Measurements from ENCODE around the gene EXOSC1.
A peak's percentile ranks its signal among the peaks of the same experiment; 100 is the strongest.
"Not testable (repeated sequence)": the region's sequence is repeated elsewhere in the genome, so short reads cannot be mapped to it uniquely, and the experiment has no call there.

The EXOSC1 gene

DNA sequence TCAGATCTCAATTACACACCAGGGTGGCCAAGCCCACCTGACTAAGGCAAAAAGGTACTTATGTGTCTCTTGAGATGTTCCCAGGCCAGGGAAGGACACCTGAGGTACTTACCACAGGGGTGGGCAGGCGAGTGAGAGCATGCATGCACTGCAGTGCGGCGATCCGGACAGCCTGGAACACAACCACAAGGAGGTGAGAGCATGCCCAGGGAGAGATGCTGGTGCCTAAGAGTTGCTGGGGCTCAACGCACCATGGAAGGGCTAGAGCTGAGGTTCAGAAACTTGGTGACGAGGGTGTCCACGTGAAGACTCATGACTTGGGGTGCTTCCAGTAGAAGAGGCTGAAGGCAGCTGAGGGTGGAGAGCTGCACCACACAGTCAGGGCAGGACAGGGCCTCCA is 13.3 kb upstream of the EXOSC1 start:
- DNase-seq (ENCODE audit: low spot score), result no peak

DNA sequence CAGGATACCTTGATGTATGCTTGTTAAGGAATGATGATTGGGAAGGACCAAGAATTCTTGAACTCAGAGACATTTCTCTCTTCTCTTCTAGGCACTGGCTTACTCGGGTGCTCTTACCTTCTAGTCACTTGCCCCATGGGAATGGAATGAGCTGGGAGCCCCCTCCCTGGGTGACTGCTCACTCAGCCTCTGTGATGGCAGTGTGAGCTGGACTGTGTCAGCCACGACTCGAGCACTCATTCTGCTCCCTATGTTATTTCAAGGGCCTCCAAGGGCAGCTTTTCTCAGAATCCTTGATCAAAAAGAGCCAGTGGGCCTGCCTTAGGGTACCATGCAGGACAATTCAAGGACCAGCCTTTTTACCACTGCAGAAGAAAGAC is 10.9 kb upstream of the EXOSC1 start:
- no peak for DNase-seq (ENCODE audit: low spot score)

DNA sequence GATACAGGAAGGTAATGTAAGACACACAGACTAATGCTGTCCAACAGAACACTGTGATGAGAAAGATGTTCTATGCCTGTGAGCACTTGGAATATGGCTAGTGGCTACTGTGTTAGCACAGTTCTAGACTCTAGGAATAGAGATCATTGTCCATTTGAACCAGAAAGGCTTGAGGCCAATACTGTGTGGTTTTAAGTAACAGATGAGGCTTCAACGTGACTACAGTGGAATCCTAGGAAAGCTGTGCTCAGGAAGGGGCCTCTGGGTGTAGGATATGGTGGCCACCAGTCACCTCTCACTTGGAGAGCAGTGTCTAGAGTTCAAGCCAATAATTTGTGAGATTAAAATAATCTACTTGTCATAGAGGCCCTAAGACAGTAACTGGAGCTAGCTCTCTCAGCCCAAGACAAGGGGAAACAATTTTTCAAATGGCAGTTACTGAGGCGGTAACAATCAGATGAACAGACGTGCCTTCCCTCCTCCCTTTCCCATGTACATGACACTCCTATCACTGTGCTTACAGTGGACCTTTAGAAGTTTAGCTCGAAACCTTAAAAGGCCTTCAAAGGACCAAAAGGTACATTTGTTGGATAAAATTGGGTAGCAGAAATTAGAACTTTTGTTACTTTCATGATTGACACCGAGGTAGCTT is 10.4 kb upstream of the EXOSC1 start:
- DNase-seq (ENCODE audit: low spot score), result no peak

DNA sequence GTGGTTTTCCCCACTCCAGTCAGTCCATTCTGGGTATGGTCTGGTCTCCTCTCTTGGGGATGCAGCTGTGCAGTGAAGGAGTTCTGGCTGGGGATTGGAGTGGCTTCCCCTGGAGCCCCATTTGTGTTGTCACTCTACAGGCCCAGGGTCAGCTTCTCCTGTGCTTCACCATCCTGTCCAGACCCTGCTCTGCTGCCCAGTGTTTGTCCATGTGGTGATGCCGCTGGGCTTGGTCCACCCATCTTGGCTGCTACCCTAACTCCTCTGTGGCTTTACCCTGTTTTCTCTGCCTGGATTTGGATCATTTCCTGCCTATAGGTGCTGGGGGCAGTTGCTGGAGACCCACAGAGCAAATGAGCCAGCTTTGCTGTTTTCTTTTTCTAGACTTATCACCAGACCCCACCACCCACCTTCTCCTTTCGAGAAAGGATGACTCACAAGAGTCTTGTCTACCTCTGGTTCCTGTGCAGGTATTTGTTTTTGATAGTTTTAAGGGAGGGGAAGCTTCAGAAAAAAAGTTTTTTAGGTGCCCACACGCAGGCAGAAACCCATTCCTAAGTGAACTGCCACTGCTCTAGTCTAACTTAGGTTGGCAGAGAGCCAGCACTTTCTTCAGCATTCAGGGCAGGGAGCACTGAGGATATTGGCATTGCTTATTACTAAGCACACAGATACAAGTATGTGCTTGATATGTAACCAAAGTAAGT is 8.7 kb upstream of the EXOSC1 start:
- DNase-seq (ENCODE audit: low spot score), result no peak

DNA sequence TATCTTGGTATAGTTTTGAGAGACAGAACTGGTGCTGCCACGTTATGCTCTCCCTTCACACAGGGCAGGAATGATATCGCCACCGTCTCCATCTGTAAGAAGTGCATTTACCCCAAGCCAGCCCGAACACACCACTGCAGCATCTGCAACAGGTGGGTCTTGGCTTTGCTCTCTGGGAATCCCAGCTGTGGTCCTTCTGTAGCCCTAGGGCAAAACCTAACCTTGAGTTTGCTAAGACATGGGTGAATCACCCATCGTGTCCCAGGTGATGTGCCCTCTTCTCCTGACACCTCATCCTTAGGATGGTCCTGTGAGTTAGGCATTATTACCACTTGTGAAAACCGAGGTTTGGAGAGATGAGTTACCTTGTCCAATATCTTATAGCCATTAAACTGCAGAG is 6.5 kb upstream of the EXOSC1 start:
- DNase-seq (ENCODE audit: low spot score), result no peak

DNA sequence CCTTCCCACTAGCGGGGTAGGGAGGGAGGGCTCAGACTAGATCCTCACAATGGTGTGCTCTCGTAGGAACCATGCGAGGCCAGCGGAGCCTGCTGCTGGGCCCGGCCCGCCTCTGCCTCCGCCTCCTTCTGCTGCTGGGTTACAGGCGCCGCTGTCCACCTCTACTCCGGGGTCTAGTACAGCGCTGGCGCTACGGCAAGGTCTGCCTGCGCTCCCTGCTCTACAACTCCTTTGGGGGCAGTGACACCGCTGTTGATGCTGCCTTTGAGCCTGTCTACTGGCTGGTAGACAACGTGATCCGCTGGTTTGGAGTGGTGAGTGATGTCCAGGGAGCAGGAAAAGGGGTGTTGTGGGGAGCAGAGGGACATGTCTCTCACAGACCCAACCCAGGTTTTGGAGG is 5.8 kb upstream of the EXOSC1 start:
- no peak for DNase-seq (ENCODE audit: low spot score)

DNA sequence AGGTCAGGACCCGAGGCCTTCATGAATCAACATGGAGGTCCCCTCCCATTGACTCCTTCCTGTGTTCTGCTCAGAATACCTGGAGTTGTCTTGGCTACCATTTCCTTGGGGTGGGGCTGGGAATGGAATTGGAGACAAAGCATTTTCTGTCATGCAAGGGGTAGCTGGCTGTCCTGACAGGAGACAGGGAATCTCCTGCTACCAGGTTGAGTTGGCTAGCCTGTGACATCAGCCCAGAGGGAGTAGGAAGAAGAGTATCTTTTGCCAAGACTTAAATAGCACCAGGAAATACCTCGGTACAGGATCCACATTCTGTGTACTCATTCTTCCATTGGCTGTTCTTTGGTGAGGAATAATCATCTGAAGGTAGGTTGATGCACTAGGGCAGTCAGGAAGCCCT is 5.0 kb upstream of the EXOSC1 start:
- no peak for DNase-seq (ENCODE audit: low spot score)

DNA sequence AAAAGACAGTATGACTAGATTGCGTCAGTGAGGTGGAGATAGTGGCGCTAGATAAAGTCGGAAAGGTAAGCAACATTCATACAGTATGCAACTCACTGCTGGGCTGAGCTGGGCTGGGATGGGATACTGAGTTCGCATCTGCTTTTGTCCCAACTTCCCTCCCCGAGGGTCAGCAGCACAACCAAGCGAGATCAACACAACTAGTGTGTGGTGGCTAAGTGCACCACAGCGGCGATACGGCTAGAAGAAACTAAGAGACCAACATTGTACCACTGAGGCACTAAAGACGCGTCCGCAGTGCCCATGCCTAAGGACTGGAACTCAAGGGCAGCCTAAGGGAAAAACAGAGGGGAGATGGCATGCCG is 467 bp downstream of the EXOSC1 start:
- no peak for DNase-seq (ENCODE audit: low spot score)

DNA sequence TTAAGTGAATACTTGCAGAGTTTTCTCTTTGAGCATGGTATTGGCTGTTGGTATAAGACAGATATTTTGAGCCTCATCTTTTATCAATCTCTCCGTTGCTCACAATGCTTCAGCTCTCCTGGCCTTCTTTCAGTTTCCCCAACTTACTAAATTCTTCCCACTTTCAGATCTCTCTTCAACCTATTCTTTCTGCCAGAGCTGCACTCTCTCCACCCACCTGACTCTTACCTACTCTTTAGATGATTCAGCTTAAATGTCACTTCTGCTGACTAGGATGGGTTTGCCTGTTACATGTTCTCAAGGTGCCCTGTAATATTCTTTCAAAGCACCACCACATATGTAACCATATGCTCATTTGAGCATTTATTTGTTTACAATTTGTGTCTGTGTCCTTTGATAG is 1.6 kb downstream of the EXOSC1 start:
- no peak for DNase-seq (ENCODE audit: low spot score)

DNA sequence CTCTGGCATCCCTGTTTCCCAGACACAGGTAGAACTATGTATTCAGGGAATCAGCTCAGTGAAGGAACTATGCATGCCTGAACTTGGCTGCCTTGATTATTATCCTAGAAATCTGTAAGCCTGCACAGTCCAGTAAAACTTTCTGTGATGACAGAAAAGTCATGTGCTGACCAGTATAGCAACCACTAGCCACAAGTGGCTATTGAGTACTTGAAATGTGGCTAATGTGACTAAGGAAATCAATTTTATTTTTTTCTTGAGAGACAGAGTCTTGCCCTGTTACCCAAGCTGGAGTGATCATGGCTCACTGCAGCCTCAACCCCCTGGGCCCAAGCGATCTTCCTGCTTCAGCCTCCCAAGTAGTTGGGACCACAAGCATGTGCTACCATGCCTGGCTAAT is 3.5 kb downstream of the EXOSC1 start:
- DNase-seq (ENCODE audit: low spot score), result no peak

DNA sequence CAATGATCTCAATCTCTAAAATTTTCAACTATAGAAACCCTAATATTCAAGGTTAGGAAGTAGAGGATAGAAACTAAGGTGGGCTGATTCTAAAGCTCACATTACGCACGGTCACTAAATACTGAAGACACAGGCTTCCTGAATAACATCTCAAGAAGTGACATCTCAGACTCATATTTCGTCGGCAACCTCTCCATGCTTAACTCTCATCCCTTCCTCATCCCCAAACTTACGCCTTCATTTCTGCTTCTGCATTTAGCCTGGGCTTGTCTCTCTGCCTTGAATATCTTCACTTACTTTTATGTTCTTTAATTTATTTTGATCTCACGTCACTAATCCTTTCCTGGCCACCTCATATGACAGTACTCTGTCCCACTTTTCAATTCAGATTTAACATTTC is 10.6 kb downstream of the EXOSC1 start:
- DNase-seq (ENCODE audit: low spot score), result no peak

DNA sequence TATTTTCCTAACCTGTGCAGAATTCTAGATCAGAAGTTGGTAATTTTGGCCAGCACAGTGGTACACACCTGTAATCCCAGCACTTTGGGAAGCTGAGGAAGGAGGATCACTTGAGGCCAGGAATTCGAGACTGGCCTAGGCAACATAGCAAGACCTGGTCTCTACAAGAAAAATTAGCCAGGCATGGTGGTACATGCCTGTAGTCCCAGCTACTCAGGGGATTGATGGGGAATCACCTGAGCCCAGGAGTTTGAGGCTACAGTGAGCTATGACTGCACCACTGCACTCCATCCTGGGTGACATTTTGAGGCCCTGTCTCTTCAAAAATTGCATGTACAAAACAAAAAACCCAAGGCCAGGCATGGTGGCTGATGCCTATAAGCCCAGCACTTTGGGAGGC is 11.2 kb downstream of the EXOSC1 start:
- DNase-seq (ENCODE audit: low spot score), result no peak

DNA sequence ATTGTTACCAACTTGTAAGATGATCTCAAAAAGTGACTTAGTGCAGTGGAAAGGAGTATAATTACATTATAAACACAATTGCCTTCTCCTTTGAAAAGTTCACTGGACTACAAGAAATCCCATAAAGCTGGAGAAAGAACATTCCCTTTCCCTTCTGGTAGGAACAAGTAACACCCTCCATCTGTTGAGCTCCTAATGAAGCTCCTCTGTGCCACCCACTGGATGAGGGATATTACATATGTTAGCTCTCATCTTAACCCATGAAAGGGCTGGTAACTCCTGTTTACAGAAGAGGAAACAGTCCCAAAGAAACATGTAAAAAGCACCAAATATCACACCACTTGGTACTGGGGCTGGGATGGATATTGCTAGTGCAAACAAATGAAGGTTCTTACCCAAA is 11.8 kb downstream of the EXOSC1 start:
- no peak for DNase-seq (ENCODE audit: low spot score)

DNA sequence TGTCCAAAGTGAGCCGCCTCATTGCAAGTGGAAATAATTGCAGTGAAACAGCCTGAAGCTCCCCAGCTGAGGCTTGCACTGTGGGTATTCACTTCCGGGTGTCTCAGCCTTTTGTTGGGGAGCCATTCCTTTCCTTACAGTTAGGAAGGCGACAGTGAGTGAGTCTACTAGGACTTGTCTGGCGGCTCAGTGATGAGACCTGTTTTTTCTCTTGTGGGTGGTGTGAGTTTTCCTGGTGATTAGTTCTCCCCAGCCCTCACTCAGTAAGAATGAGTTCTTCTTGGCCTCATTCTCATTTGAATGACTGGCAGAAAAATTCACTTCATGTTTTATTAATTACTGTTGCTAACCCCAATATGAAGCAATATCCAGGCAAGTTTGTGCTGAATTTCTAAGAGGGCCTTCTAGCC is 17.2 kb downstream of the EXOSC1 start:
- DNase-seq (ENCODE audit: low spot score), result peak; percentile 16

DNA sequence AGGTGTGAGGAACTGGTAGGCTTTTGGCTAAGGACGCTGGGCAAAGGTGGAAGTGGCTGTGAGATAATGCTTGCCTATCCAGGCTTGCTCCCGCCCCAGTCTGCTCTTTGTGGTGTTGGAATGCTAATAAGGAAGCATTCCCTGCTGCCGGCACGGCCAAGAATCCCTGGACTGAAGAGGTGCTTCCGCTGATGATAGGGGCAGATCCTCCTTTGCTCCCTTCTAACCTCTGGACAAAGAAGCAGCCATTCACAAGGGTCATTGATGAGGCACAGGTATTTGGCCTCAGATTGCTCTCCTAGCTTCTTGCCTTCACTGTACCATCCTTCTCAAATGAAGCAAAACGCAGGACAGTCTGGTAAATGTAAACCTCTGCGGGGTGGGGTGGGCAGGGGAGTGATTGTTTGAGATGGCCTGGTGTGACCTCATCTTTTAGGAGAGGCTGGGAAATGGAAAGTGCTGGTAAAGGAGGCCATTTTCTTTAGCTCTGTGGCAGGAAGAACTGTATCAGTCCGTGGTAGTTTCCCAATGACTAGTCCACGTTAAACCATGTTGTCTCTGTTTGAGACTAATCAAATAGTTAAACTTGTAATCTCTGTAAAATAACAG is 18.1 kb downstream of the EXOSC1 start:
- no peak for DNase-seq (ENCODE audit: low spot score)

DNA sequence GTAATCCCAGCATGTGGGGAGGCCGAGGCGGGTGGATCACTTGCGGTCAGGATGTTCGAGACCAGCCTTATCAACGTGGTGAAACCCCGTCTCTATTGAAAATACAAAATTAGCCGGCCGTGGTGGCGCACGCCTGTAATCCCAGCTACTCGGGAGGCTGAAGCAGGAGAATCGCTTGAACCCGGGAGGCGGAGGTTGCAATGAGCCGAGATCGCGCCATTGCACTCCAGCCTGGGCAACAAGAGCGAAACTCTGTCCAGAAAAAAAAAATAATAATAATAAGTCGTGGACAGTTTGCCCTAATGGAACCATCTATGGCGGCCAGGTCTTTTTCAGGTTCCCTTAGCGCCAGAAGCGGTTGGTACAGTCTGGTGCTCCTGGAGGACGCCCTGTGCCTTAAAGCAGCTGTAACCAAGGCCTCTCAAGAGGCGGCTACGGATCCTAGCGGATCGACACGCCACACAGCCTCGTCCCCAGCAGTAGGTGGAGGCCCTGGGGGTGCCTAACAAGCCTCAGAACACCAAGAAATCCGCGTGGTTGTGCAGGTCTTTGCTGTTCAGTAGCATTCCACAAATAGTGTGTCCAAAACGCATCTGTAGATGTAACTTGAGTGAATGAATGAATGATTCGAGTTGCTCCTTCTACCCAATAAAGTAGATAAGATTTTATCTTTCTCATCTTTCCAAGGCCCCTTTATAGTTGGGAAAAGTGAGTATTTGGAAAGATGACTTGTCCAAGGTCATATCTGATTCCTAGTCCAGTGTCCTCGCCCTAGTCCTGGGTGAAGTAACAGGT is 18.8 kb downstream of the EXOSC1 start:
- peak; percentile 34 for DNase-seq (ENCODE audit: low spot score)

DNA sequence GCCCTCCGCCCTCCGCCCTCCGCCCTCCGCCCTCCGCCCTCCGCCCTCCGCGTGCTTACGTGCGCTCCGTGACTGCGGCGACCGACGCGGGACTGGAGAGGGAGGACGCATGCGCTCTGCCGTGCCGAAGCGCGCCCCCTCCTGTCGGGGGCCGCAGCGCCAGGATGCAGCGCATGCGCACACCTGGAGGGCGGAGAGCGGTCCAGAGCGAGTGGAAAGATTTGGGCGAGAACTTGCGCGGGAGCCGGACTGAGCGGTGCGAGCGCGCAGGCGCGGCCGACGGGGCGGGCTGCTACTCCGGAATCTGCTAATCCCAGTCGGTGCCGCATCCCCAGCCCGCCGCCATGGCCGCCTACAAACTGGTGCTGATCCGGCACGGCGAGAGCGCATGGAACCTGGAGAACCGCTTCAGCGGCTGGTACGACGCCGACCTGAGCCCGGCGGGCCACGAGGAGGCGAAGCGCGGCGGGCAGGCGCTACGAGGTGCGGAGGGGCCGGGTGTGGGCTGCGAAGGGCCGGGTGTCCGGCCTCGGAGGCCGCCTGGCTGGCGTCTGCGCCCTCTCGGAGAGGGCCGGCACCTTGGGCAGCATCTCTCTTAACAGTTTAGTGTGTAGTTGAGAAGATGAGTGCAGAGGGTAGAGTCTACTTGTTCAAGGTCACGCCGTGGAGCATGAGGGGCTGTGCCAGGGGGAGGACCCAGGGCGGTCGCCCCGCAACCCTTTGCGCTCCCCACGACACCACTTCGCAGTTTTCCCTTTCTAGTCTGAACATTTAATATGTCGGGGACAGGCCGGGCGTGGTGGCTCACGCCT is 19.6 kb downstream of the EXOSC1 start, which contains the start of gene PGAM1:
Gene PGAM1 (plus strand): TSS at position 228 of the 812 bp plus-strand sequence. CDS start 117 bp downstream, at position 345.
- DNase-seq (ENCODE audit: low spot score), result peak; percentile 96

DNA sequence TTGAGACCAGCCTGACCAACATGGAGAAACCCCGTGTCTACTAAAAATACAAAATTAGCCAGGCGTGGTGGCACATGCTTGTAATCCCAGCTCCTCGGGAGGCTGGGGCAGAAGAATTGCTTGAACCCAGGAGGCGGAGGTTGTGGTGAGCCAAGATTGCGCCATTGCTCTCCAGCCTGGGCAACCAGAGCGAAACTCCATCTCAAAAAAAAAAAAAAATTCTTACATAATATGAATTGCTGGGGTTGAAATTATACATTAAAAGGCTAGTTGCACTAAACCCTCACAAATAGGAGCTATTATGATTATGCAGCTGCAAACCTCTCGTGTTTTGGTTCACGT is 22.1 kb downstream of the EXOSC1 start:
- DNase-seq (ENCODE audit: low spot score), result not testable (repeated sequence)

DNA sequence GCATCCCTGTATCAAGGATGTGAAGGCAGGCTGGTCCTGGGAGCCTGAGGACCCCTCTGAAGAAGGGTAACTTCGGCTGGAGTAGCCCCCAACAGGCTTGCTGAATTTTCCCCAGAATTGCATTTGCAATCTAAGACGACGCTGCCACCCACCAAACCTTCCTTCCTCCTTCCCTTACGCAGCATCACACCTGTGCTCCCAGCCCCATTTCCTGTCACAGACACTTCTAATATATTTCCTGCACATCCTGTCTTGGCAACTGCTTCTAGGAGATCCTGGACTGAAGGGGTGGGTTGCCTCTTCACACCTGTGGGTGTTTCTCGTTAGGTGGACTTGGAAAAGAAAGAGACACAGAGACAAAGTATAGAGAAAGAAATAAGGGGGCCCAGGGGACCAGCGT is 29.2 kb downstream of the EXOSC1 start:
- no peak for DNase-seq (ENCODE audit: low spot score)

DNA sequence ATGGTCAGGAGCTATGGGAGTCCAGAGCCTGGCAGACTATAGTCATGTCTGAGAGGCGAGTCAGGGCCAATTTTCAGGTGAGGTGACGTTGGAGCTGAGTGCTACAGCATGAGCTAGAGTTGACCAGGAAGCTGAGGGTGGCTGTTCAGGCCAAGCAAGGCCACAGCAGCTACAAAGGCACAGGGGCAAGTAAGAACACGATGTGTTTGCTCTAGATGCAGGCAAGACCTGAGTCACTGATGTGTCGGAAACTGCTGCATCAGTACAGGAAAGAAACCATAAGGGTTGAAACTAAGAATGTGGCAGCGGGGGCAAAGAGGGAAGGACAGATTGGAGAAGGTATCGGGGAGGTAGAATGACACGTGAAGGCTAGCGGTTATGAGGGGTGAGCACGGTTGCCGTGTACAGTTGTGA is 32.9 kb downstream of the EXOSC1 start:
- no peak for DNase-seq (ENCODE audit: low spot score)

DNA sequence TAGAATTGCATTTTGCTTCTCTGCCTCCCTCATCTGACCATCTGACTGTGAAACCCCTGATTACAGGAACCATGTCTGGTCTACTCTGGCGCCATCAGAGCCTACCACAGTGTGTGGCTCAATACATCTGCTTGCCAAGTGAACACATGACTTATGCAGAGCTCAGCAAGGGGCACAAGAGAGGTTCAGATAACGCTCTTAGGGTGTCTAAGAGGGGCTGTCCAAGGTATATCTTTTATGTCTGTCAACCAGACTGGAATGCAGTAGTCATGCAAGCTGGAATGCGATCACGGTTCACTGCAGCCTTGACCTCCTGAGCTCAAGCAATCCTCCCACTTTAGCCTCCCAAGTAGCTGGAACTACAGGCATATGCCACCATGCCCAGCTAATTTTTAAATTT is 34.4 kb downstream of the EXOSC1 start:
- DNase-seq (ENCODE audit: low spot score), result no peak

DNA sequence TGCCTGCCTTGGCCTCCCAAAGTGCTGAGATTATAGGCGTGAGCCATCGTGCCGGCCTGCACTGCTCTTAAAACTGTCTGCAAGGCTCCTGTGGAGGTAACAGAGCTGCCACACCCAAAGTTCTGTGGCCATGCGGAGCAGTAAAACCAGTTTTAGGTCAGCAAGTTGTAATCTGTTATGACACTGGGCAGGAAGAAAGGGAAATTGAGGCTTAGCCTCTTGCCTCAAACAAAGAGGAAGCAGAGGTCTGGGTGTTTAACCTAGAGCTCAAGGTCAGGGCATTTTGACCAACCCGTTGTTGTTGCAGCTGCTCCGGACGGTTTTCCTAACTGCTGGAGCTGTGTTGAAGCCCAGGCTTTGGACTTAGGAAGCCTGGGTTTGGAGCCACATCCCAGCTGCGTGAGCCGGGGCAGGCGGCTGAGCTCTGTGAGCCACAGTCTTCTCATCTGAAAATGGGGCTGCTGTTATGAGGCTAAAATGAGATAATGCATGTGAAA is 37.3 kb downstream of the EXOSC1 start:
- DNase-seq (ENCODE audit: low spot score), result no peak

Measured in NAMALWA (cell line).